Stimulated activated naive CD8-positive, alpha-beta T cell treated with anti-CD3 and anti-CD28 coated beads, Interleukin-15, Interleukin-2, amounts not matched to agents 100 U/mL and 50 U/mL, for 24 hours (primary cell): ENCODE measurements around the gene CDH23.

ENCODE experiments used
- ATAC-seq: fragments of 150-1000 bp; cut with Tn5 transposase; one replicate; pipeline ENCODE4 v1.10.0; 2021
- DNase-seq: peaks from one replicate; pipeline ENCODE4 v3.0.0; 2021

CDH23 gene

DNA sequence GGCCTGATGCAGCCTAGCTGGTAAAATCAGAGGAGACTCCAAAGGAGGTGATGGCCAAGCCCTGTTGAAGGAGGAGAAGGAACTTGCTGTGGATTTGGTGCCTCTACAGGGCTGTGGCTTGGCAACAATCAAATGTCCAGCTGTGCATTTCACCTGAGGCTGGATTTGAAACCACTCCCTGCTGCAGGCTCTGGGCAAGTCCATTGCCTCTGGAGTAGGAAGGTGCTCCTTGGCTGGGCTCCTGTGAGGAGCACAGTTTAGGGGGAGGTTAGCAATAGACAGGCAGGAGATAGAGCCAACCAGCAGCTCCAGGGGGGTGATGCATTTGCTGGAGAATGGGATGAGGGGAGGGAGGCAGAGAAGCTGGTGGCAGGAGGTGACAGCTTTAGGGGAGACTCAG is 26.5 kb downstream of the CDH23 start:
- no peak for ATAC-seq
- no peak for DNase-seq

DNA sequence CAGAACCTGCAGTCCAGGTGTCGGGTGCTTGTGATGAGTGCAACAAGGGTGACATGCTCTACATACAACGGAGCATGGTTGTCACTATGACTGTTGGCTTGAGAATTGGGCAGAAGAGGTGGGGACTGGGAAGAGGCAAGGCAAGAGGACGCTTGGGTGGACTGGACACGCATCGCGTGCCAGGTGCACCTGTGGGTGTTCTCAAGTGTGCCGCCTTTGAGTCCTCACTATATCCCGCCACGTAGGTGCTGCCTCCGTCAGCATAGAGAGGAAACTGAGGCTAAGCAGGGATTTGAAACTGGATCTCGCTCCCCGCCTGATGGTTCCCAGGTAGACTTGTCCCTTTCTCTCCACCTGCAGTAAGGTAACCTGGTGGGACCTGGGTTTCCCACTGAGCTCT is 27.2 kb downstream of the CDH23 start:
- DNase-seq: no peak
- ATAC-seq: no peak

DNA sequence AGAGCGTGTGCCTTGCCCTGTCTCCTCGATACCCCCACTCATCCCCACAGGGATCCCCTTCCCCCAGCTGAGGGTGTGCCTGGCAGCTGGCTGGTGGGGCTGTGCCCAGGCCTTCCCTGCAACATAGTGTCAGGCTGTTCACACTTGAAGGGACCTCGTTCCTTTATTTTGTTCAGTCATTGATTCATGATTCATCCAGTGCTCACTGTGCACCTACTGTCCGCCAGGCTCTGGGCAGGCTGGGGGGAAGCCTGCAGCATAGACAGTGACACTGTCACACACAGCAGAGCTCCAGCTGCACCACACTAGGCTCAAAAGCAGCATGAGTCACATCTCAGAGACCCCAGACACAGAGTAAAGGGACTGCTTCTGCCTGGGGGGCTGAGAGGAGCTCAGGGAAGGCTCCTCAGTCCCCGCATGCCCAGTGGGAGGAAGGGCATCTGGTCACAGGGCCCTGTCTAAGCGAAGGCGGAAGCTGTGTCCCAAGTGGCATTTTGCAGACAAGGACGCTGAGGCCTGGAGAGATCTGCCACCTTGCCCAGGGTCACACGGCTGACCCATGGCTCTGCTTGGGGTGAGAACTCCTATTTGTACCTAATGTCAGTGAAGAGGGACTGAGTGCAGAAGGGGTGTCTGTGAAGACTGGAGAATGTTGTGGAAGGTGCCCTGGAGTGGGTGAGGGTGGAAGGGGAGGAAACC is 27.9 kb downstream of the CDH23 start:
- ATAC-seq (no peak), DNase-seq (no peak)

DNA sequence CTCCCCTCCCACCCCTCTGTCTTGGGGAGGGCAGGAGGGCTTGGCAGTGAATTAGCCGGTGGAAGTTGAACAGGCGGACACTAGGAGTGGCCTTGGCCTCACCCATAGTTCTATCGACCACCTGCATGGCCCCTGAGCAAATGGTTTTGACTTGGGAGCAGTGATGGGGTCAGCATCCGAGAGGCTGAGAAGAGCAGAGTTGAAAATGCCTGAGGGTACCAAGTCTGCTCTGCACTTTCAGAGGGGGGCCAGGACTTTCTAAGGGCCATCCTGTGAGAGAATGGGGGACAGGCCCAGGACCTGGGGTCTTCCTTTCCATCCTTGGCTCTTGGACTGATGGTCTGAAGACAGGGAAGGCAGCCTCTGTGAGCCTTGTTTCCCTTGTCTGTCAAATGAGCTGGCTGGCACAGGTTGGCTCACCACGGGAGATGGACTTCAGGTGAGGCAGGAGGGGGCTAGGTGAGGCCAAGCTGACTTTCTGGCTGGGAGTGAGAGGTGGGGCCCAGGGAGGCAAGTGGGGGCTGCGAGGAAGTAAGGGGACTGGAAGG is 29.4 kb downstream of the CDH23 start:
- no peak for DNase-seq
- no peak for ATAC-seq

DNA sequence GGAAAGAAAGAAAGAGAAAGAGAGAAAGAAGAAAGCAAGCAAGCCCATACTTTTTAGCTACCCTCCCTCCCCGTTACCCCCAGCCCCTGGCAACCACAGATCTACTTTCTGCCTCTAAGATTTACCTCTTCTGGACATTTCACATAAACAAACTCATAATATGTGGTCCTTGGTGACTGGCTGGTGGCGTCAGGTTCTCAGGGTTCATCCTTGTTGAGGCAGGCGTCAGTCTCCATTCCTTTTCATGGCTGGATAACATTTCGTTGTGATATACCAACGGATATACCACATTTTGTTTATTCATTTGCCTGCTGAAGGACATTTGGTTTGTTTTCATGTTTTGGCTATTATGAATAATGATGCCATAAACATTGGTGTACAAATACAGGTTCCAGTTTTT is 30.5 kb downstream of the CDH23 start:
- no peak for DNase-seq
- no peak for ATAC-seq

DNA sequence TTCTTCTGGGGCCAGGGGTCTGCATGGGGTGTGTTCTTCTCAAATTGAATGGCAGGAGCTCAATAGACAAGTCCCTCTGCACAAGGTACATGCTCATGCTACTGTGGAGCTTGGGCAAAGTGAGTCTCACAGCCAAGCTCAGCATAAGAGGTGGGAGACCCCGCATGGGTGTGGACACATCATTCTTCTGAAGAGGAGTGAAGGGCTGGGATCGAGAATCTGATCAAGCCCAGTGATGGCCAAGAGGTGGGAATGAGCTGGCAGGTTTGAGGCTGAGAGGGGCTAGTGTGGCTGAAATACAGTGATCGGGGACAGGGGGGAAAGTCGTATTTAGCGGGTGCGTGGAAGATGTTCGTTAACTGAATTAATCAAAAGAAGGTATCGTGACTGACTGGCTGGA is 32.6 kb downstream of the CDH23 start:
- ATAC-seq: no peak

DNA sequence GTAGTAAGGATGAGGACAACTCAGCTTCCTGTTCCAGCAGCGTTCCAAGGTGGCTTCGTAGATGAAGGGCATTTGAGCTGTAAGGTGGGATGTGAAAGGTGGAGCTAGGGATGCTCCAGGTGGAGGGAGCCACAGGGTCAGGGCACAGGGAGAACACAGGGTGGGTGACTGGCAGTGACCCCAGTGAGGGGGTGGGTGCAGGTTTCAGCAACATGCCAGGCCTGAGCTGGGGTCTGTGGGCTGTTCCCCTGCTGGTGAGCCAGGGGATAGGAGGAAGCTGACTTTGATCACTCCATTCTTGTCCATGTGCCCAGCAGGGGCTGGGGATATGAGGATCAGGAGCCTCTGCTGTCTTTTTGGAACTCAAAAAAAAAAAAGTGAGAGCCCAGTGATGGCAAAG is 33.2 kb downstream of the CDH23 start:
- DNase-seq (no peak), ATAC-seq (no peak)

More for the DNA sequence above, 32.6 kb downstream of the CDH23 start:
- no peak for DNase-seq

DNA sequence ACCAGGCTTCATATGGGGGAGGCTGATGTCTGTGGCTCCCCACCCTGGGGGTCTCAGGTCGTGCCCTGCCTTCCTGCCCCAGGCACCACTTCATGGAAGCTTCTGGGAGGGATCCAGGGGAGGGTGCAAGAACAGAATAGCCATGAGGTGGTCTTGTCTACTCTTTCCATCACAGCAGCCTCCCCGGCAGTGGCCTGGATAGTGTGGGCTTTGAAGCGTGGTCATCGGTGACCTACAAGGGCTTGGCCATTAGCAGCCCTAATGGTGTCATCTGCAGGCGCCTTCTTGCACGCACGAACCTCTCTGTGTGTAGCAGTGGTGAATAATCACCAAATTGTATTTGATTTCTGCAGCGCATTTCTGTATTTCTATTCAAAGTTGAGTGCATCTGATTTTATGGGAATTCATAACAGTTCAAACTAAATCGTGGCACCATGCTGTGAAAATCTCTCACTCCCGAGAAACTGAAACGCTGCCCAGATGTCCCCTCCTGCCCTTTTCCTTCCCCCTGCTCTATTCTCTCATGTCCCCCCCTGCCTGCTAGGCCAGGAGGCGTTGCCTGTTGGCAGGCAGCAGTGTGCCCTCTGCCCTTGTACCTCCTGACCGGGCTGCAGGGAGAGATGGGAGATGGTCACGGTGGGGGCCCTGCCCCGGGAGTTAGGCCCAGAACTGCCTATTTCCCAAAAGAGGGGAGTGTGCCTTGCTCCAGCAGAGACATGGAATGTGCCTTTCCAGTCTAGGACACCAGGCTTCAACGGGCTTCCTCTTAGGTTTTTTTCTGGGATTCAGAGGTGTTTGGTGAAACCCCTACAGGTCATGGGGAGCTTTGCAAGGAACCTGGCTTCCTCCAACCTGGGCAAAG is 34.8 kb downstream of the CDH23 start:
- ATAC-seq (no peak), DNase-seq (no peak)

DNA sequence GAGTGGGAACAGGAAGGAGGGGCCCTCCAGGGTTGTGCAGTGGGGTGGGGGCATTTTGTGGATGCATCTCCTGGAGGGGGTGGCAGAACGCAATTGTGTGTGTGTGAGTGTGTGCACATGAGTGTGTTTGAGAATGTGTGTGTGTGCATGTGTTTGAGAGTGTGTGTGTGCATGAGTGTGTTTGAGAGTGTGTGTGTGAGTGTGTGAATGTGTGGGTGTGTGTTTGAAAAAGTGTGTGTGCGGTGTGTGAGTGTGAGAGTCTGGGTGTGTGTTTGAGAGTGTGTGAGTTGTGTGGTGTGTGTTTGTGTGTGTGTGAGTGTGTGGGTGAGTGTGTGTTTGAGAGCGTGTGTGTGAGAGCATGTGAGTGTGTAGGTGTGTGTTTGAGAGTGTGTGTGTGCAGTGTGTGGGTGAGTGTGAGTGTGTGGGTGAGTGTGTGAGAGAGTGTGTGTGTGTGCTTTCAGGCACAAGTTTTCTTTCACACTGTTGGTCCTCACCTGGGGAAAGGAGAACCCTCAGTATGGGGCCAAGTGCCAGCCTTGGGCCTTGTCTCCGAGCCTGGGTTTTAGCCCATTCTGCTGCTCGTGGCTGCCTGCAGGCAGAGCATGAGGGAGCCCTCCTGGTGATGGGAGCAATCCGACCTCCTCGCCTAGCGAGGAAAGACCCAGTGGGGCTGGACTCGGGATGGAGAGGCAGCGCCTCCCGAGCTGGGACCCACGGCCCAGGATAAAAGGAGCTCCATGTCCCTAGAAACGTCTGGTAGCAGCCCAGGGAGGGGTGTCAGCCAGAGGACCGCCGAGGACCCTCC is 35.6 kb downstream of the CDH23 start:
- ATAC-seq (no peak), DNase-seq (no peak)

DNA sequence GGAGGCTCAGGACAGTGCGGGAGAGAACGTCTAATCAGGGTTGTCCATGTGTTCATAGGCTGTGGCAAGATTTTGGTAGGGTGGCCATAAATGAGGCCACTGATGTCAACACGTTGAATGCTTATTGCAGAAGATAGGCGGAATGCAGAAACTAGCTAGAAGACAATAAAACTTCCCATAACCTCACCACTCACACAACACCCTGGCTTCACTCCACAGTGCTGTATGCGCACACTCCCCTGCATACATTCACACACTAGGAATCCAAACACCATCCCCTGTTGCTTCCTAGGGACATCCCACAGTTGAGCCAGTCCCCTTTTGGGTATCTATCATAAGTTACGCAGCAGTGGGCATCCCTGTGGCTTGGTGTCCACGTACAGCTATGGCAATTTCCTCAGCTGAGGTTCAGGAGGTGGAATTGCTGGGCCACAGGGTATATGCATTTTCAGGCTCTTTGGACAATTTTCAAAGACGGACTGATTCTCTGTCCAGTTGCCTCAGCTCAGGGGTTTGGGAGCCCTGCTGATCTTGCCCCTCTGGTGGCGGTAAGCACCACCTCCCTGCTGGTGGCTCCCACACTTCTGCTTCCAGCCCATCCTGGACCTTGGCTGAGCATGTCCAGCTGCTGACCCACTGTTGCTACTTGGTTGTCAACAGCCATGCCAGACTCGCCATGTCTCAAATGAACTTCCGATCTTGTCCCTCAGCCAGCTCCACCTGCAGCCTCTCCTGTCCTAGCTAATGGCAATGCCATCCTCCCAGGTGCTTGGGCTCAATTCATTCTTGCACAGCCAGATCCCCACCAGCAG is 36.4 kb downstream of the CDH23 start:
- DNase-seq (no peak), ATAC-seq (no peak)

DNA sequence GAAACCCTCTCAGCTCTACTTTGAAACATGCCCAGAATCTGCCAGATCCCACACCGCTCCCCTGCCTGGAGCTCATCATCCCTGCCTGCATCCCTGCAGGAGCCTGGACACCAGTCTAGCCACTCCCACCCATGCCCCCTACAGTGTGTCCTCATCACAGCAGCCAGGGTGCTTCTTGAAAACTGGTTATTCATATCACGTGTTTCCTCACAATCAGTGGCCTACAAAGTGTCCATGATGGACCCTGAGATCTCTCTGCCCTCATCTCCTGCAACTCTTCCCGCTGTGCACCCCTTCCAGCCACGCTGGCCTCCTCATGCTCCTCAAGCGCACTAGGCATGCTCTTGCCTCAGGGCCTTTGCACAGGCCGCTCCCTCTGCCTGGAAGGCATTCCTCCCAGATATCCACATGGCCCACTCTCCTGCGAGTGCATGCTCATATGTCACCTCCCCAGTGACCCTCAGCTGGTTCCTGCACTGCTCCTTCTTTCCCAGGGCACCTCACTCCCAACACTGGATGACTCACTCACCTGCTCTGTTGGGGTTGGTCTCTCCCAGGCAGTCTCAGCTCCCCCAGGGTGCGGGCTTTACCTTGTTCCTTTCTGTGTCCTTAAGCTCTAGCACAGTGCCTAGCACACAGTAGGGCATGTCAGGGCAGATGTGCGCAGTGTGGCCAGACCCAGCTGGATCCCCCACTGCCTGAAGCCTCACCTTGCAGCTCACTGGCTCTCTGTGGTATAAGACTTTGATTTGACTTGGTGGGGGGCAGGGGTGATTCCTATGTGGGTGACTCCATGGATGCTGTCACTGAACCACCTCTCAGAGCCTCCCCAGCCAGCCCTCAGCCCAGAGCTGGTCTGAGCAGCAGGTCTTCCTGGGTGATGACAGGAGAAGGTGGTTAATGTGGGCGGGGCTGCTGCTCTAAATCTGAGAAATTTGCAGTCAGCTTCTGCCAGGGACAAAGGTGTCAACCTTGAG is 37.3 kb downstream of the CDH23 start:
- ATAC-seq (peak; percentile 50), DNase-seq (peak; percentile 9)

DNA sequence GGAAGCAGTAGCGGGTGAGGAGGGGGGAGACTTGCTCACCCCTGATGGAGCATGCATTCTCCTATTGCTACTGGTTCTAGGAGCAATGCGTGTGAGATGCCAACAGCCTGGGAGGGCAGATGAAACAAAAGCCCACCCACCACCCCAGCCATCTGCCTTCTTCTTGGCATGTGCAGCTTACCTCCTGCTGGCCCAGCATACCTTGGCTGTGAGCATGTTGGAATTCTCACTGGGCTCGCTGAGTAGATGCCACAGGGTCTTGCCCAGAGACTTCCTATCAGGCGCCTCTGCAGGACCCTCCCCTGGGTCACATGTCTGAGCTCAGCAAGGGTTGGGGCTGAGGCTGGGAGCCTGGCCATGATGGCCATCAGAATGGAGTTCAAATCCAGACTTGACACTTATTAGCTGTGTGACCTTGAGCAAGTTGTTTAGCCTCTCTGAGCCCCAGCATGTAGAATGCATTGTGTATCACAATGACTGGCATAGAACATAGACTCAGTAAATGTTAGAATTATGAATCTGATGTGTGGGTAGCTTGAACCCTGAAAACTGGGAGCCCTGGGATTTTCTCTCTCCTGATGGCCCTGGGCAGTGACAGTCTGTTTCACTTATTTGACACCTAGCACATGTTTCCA is 38.2 kb downstream of the CDH23 start:
- DNase-seq (no peak), ATAC-seq (no peak)

DNA sequence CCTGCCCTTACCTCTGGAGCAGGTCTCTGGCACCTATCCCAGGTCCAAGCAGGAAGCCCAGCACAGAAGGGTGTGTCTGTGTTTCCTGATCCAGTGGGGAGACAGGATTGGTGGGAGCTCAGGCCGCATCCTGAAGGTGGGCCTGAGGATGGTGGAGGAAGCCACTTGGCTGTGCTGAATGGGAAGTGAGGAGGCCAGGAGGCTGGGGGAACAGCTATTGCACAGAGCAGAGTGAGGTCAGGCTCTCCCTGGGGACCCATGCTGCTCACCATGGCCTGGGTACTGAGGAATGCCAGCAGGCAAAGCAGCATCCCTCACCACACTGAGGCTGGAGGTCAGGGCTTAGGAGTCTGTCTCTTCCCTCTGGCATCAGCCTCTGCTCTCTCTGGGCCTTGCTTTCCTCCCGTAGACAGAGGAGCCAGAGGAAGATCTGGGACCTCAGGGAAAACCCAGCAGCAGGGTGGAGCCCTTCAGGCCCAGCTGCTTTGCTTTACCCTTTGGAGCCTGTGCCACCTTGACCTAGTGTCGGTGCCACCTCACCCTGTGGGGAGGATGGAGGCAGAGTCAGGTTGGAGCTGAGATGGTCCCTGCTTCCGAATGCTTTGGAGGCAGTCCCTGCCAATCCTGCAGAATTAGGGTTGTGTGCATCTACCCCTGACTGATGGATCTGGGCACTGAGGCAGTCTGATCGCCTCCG is 39.0 kb downstream of the CDH23 start:
- DNase-seq (no peak), ATAC-seq (no peak)

DNA sequence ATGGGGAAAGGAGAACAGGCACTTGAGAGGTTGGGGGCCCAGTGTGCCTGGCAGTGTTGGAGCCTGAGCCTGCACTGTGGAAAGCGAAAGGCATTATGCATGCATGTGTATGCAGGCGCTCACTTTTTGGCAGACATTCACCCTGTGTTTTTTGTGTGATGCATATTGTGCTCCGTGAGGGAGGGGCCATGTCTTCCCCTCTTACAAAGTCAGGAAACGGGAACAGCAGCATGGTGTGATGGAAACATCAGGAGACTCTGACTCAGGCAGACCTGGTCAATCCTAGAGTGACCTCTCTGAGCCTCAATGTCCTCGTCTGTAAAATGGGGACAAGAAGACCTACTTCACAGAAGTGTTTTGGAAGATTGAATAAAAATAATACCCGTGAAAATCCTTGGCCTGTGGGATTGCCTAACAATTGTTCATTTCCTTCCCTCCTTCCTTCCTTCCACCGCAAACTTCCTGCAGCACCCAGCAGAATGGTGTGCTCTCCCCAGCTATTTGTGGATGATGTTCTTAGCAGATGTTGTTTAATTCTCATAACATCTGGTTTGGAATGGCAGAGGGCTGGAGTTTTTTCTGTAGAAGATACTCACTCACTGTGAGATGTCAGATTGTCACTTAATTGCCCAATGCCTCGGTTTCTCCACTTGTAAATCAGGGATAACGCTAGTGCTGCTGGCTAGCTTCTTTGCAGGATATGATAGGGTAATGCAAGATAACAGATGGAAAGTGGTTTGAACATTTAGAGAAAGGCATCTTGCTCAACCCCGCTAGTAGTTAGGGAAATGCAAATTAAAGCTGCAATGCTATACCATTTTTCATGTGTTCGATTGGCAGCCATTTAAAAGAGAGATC is 39.8 kb downstream of the CDH23 start:
- ATAC-seq (no peak), DNase-seq (no peak)

DNA sequence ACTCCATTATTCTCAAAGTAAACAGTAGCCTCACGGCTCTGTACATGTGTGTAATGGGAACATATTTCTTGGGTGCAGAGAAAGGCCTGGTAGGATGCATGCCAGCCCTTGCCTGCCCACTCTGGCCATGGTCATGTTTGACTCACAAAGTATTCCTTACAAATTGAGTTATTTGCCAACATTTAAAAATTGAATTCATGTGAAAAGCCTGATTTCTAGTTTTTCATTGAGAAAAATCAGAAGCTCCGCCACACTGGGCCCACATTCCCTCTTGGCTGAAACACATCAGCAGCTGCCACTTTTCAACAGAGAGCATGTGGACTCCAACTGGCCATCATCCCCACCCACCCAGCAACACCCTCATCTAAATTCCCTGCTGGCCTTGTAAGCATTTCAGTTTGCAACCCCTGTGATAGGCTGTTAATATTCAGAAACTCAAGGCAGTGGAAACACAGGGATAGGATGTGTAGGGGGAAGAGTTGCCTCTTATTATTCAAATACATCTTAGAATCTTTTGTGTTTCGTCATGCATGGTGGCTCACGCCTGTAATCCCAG is 40.9 kb downstream of the CDH23 start:
- ATAC-seq (no peak), DNase-seq (no peak)

DNA sequence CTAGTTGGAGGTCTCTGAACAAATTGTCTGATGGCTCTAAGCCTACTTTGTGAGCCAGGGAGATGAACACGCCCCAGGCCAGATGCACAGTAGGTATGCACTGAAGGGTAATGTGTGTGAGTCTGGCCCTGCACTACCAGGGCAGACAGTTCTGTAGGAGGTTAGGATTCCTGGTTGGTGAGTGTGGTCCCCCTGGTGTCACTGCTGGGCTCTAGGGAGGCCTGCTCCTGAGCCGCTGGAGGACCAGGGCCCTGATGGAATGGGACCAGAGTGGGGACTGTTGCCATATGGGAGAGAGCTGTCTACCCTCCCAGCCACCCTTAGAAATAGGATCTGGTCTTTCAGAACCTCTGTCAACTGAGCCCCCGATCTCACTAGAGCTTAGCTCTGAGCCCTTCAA is 42.0 kb downstream of the CDH23 start:
- DNase-seq: no peak
- ATAC-seq: no peak

DNA sequence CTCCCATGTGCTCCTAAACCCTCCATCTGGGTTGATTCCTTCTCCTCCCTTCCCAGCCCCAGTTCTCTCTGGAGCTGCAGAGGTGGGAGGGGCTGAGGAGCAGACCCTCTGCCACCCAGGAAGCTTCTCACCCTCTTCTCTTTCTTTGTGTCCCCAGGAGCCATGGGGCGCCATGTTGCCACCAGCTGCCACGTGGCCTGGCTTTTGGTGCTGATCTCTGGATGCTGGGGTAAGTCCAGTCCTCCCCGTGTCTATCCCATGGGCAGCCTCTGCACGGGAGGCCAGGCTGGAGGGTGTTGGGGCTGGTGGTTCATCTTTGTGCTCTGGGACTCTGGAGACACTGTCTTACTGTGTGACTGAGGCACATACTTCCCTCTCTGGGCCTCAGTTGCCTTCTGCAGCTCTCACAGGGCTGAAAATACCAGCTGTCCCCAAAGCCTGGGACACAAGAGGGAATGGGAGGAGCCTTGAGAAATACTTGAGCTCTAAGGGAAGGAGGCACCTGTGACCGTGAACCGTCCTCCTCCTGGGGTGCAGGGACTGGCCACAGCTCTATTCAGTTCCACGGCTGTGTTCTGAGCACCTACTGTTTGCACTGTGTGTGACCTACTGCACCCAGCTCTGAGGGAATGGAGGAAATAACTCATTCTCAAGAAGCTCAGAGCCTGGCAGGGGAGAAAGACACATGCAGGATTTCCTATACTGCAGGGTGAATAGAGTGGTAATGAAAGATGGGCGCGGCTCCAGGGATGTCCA is 43.1 kb downstream of the CDH23 start:
- ATAC-seq (no peak), DNase-seq (no peak)
